Stimulated activated CD4-positive, alpha-beta T cell treated with anti-CD3 and anti-CD28 coated beads, Interleukin-4, amount 100 ng/mL, for 24 hours (primary cell): ENCODE results near the gene CAST.

Source experiments
- DNase-seq: peaks from one replicate; pipeline ENCODE4 v3.0.0-alpha.2; 2020

Gene CAST

GRCh38 chr5:96750110-96750822, 88.1 kb downstream of the CAST start:
- DNase-seq: no peak

GRCh38 chr5:96751203-96752169, 89.3 kb downstream of the CAST start:
- no peak for DNase-seq

DNA sequence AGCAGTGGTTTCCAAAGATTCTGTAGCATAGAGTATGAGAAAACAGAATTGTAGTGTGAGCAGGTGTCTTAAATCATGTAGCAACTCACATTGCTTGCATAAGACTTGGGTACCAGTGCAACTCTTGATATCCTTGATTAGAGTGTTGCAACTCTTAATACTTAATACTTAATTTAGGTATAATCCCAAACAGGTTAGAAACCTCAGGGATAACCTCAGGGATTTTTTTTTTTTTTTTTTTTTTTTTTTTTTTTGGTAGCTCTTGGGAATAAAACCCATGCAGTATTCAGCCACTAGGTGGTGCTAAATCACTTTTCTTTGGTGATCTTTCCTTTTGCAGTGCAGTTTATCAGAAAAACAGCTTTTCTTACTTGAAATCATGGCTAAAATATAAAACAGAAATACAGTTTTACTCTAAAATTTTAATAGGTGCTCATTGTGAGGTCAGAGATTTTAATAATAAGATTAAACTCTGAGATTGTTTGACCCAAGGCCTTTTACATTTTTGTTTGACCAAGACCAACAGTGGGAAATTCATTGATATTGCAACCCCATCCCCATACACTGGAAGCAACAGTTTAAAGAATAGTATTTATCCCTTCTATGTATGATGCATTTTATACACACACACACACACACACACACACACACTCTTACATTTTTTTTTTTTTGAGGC, 90.3 kb downstream of the CAST start:
- peak; percentile 56 for DNase-seq

DNA sequence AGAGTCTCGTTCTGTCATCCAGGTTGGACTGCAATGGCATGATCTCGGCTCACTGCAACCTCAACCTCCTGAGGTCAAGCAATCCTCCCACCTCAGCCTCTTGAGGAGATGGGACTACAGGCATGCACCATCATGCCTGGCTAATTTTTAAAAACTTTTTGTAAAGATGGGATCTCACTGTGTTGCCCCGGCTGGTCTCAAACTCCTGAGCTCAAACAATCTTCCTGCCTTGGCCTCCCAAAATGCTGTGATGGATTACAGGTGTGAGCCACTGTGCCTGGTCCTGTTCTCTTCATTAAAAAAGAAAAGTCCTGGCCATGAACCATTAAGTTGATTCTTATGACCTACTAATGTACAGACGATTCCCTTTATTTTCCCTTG, 90.8 kb downstream of the CAST start:
- no peak for DNase-seq

- no peak for DNase-seq
Measured at GRCh38 chr5:96753848-96754247, 91.7 kb downstream of the CAST start.

- DNase-seq: no peak
Measured at GRCh38 chr5:96755851-96756250, 93.7 kb downstream of the CAST start.

- DNase-seq: no peak
Measured at GRCh38 chr5:96756985-96757384, 94.8 kb downstream of the CAST start.

GRCh38 chr5:96758621-96759020, 96.4 kb downstream of the CAST start:
- no peak for DNase-seq

GRCh38 chr5:96761618-96762017, 99.4 kb downstream of the CAST start:
- DNase-seq: no peak

DNA sequence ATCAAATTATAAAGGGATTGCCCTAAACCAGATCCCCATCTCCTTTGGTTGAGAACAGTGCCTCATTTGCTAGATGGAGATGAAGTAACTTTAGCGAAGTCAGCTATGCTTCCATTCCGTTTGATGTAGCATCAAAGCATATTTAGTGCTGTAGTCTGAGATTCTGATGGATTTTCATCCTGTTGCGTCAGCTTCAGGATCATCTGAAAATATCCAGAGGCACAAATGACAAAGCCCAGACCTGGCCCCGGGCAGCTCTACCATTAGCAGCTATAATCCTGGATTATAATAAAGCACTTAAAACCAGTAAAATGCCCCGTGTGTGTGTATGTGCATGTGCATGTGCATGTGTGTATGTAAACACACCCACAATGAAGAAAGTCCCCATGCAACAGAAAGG, 100.8 kb downstream of the CAST start:
- no peak for DNase-seq

GRCh38 chr5:96765043-96765442, 102.9 kb downstream of the CAST start:
- no peak for DNase-seq

DNA sequence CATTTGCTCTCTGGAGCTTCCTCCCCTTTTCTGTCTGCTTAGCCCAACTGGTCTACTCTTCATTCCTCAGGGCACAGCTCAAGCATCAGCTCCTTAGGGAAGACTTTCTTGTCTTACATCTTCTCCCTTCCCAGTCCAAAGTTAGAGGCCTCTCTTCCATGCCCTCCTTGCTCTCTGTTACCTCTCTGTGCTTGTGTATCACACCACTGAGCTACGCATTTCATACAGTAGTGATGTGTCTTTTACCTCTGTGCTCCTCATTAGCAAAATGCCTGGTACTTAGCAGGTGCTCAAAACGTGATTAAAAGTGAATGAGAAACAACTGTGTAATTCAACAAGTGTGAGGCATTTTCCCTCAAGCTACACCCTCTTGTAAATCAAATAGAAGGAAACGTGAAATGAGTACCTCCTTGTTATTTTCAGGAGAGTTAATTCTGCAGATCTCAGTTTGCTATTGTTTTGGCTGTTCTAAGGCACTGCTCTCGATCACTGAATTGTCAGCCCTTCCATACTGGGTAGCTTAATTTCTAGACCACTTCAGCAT, 106.6 kb downstream of the CAST start:
- no peak for DNase-seq

GRCh38 chr5:96771395-96771794, 109.2 kb downstream of the CAST start:
- no peak for DNase-seq

GRCh38 chr5:96772111-96772510, 109.9 kb downstream of the CAST start:
- DNase-seq: no peak

GRCh38 chr5:96772542-96772941, 110.4 kb downstream of the CAST start:
- DNase-seq: no peak

GRCh38 chr5:96775050-96775449, 112.9 kb downstream of the CAST start:
- DNase-seq: no peak

DNA sequence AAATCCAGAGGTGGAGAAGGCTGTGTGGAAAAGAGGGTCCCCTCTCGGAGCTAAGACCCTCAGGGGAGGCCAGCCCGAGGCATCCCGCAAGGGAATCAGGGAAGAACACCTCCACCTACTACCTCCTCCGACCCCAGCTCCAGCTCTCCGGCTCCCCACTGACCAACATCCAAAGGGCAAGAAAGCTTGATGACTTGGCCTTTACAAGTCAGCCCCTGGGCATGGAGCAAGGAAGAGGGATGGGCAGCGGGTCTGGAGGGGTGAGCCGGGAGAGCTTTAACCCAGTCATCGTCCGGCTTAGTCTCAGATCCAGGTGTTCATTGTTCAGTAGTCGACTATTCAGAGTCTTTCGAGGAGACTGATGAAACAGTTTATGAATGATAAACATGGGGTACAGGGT, 113.5 kb downstream of the CAST start:
- DNase-seq: no peak

DNA sequence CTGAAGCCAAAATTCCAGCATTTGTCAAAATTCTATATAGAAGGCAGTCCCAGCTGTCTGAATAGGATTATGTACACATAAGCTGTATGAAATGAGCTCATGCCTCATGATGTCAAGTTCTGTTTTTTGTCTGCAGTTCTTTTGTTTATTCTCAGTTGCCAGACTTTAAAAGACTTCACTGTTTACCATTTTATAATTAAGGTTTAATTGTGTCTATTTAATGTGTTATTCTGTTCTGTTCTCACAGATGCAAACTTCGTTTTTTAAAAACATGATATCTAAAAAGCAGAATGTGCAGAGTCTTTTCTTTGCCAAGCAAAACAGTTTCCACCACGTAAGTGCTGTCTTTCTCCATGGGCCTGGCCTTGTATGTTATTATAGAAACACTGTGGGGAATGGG, 114.4 kb downstream of the CAST start:
- DNase-seq: no peak

DNA sequence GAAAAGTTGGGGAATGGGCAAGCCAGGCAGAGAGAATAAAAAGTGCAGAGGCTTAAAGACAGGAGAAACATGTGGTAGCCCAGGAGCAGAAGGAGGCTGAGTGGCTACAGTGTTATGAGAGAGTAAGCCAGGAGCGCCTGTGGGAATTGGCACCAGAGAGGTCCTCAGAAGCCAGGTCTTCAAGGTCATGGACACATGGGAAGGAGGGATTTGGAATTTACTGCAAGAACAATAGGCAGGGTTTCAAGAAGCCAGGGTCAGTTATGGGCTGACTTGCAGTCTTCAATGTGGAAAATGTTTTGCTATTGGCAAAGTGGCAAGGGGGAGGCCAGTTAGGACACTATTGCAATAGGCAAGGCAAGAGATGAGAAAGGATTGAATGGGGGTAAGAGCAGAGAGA, 116.2 kb downstream of the CAST start:
- no peak for DNase-seq

- DNase-seq: no peak
Measured at GRCh38 chr5:96780626-96781025, 118.5 kb downstream of the CAST start.

- DNase-seq: no peak
Measured at GRCh38 chr5:96781031-96781971, 119.1 kb downstream of the CAST start.

DNA sequence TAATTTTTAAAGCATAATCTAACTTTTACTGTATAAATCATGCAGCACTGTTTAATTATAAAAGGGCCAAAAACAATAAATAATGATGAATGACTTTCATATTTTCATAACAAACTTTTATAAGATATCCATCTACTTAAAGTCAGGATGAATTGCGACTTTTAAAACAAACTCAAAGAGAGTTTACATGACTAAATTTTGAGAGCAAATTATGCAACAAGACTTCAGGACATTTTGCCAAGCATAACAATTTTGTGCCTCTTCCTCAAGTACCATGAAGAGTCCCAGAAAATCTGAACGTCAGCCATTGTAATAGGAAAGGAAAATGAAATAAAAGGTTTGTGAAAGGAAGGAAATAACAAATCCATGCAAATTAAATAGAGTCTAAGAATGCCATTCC, 121.2 kb downstream of the CAST start:
- DNase-seq: no peak
